Non-pigmented ciliary epithelial cell (primary cell): ENCODE measurements around the gene ELOVL3.

Source experiments
- DNase-seq: peaks from one replicate; pipeline ENCODE4 v3.0.0-alpha.2; 2010; ENCODE audit warnings: low read depth

The ELOVL3 gene

GRCh38 chr10:102254426-102254825, 28.3 kb downstream of the ELOVL3 start:
- DNase-seq = no peak

GRCh38 chr10:102255404-102255803, 29.3 kb downstream of the ELOVL3 start:
- DNase-seq = no peak

GRCh38 chr10:102261196-102261595, 35.1 kb downstream of the ELOVL3 start:
- no peak for DNase-seq

DNA sequence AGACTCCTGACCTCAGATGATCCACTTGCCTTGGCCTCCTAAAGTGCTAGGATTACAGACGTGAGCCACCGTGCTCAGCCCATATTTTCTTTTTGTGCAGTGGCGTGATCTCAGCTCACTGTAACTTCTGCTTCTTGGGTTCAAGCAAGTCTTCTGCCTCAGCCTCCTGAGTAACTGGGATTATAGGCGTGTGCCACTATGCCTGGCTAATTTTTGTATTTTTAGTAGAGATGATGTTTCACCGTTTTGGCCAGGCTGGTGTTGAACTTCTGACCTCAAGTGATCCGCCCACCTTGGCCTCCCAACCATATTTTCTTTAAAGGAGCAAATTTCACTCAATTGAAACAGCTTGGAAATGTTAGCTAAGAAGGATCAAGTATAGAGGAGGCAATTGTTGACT, 35.7 kb downstream of the ELOVL3 start:
- no peak for DNase-seq

GRCh38 chr10:102262744-102263370, 36.8 kb downstream of the ELOVL3 start:
- no peak for DNase-seq

- no peak for DNase-seq
These were observed 38.3 kb downstream of the ELOVL3 start for GRCh38 chr10:102264371-102264770.

DNA sequence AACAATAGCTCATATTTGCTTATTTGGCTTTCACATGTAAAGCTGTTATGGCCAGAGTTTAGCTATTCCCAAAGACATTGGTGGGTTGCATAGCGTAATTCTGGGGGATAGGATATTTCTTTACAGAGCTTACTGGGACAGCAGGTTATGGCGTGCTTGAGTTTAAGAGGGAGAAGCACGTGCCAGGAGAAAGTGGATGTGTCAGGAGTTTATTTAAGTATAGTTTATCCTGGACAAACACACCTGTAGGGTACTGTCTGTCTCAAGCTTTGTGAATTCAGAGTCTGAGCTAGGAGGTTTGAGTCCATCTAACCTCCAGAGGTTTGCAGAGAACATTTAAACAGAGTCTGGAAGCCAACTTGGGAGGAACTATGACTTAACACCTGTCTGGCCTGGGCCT, 40.6 kb downstream of the ELOVL3 start:
- no peak for DNase-seq

GRCh38 chr10:102267748-102268147, 41.6 kb downstream of the ELOVL3 start:
- DNase-seq = no peak

- no peak for DNase-seq
These were observed 42.3 kb downstream of the ELOVL3 start for GRCh38 chr10:102268375-102268888.

DNA sequence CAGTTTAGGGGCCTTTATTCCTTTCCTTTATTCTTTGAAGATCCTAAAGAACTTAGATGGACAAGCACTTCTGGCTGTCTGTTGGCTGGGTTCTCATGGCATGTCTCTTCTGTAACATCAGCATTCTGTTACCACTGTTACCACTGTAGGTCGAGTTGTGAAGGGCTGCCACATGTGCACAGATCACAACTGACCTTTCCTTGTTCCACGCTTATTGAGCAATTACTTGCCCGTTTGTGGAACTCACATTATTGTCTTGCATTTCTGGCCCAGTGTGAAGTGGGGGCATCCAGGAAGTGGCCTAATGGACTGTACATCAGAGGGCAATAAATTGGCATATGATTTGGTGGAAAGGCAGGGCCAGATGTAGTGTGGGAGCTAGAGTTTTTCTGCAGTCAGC, 42.9 kb downstream of the ELOVL3 start:
- DNase-seq = no peak

DNA sequence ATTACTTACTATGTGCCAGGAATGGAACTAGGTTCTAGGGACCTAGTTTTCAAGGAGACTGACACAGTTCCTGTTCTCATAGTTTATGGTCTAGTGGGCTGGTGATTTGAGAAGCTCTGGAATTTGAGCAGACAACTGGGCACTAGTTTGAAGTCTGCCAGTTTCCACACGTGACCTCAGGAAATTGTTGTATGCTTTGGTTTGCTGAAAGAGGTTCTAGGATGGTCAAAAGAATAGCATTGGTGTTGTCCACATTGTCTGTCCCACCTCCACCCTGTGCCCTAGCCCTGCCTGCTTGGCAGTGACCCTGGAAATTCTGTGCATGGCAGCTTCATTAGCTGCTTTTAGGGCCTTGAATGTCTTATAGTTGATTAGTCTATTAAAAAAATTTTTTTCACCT, 48.0 kb downstream of the ELOVL3 start:
- DNase-seq = no peak

- no peak for DNase-seq
These were observed 49.2 kb downstream of the ELOVL3 start for GRCh38 chr10:102275343-102275742.

DNA sequence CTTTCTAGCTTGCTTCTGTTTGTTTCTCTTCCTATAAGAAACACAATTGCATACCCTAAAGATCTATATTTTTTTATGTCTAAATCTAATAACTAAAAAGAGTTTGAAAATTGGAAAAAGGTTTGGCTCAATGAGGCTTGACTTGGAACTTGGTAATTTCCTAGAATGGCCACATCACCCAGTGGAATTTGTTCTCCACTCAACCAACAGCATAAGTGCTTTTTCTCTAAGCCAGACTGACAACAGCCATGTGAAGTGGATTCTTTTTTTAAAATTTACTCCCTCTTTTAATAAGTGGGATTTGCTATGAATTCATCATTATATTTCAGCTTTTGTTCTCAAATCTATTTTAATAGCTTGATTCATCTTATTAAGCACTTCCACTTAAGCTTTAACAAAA, 53.0 kb downstream of the ELOVL3 start:
- no peak for DNase-seq
